Psoas muscle (tissue), 8 donors: ENCODE data around the gene MB. TPM values are rescaled to one million over a fixed set of nuclear protein-coding genes. Genes with fewer than 3 reads are reported as not detected.
A peak's percentile ranks its signal among the peaks of the same experiment; 100 is the strongest.

Source experiments
- ATAC-seq, 4 donors: fragments of 200-7000 bp; cut with Tn5 transposase; one replicate each; pipeline ENCODE4 v1.9.1; 2020; ENCODE audit warnings: moderate library complexity in 3 of 4, mild to moderate bottlenecking in 2 of 4
- DNase-seq, 2 donors: peaks; one replicate each; pipeline ENCODE4 v3.0.0-alpha.2; 2020
- H3K27ac ChIP-seq: fragments of 200-600 bp; one replicate; pipeline ENCODE4 v1.8.0; 2022
- H3K27me3 ChIP-seq, 3 donors: fragments of 200-600 bp in 1 of 3; one replicate each; pipeline versions ENCODE4 v1.6.1 to v1.8.0; 2013 to 2022; ENCODE audit warnings: low read length in 2 of 3, mild to moderate bottlenecking in 2 of 3, moderate library complexity in 1 of 3; ENCODE audit not compliant: insufficient read depth in 3 of 3
- H3K36me3 ChIP-seq, 2 donors: fragments of 200-600 bp in 1 of 2; one replicate each; pipeline versions ENCODE4 v1.6.1 to v1.8.0; 2013 to 2022; ENCODE audit warnings: low read depth in 1 of 2, mild to moderate bottlenecking in 1 of 2, moderate library complexity in 1 of 2; ENCODE audit not compliant: insufficient read depth in 1 of 2
- H3K4me1 ChIP-seq: fragments of 200-600 bp; one replicate; pipeline ENCODE4 v1.8.0; 2022
- H3K4me3 ChIP-seq: fragments of 200-600 bp; one replicate; pipeline ENCODE4 v1.8.0; 2022; ENCODE audit warnings: mild to moderate bottlenecking
- H3K9me3 ChIP-seq: fragments of 200-600 bp; one replicate; pipeline ENCODE4 v1.8.0; 2022
- CTCF ChIP-seq: fragments of 200-600 bp; IDR thresholded peaks from one replicate; pipeline ENCODE4 v1.8.0; 2022; ENCODE audit warnings: antibody characterized with exemption
- WGBS, 3 donors: extraction: QIAGEN DNeasy Blood & Tissue Kit; methylation state at CpG; one replicate each; pipeline versions ENCODE4 v1.1.6 to v1.1.7; 2013; 5-methylcytosine and 5-hydroxymethylcytosine counted together
- intact Hi-C, 2 donors: fragments of 100-400 bp; cut with DNase I; formaldehyde crosslinking; loops; one replicate each; pipeline versions ENCODE4 v1.11.0 to v1.14.2; 2022
- polyA plus RNA-seq, 3 donors: library from polyadenylated mRNA; stranded (reverse); fragments of 200-250 nt; gene quantifications; one replicate each; pipeline ENCODE4 v1.2.3, GENCODE V29; 2013
- total RNA-seq, 4 donors: library from RNA; stranded (reverse); fragmentation: NEBNext Ultra II Directional in 2 of 4; extraction: Animal tissue kit (Norgen Biotek cat#: 25700) in 2 of 4; gene quantifications; one replicate each; pipeline versions ENCODE4 v1.2.1 to v1.2.4, GENCODE V29; 2021 to 2023
- donor health status: healthy with polysubstance abuse.
- donor health status: DM: no; HTN: no; CAD: no; lungs with moderate emphysema.
- donor health status: Bipolar disorder and iron deficiency.
- donor health status: healthy.
- donor health status: DM: yes; HTN: yes; CAD: no.
- donor health status: DM: no; HTN: no; CAD: no.
- donor health status: DM: no; HTN: no; CAD: no.
- donor health status: DM: yes; HTN: yes; CAD: no.

MB gene
- total and polyA plus RNA-seq, 7 donors = 6,836 to 12,606 (median 9,385) TPM

GRCh38 chr22:35582861-35583670 is 34.1 kb downstream of the MB start:
- no peaks in the 10 kb centered on the region for H3K36me3 ChIP-seq
- TF ChIP-seq CTCF = peak; percentile 95
- ATAC-seq (peak; percentile 43 to 62 (median 53)), DNase-seq (peak; percentile 56 to 77)
- WGBS, 3 donors = 22 to 31% (median 23%) methylated on average over 13 of the region's 13 CpGs
- no peak overlapping the region for H3K27ac ChIP-seq
- no peak overlapping the region for H3K4me3 ChIP-seq
- intact Hi-C loops = loop anchor here (1.0 to 2.0 kb wide), 3 partner anchors 152 to 232 kb away; no protein-coding TSS in a partner anchor
- H3K9me3 ChIP-seq = no peaks in the 10 kb centered on the region
- H3K27me3 ChIP-seq = no peaks in the 10 kb centered on the region
- peaks cover 12% of the 10 kb centered on the region for H3K4me1 ChIP-seq

GRCh38 chr22:35582218-35582860 is 34.8 kb downstream of the MB start:
- ATAC-seq = no peak
- no peak overlapping the region for H3K27ac ChIP-seq
- WGBS, 3 donors = 75 to 81% (median 76%) methylated on average over 11 of the region's 11 CpGs

GRCh38 chr22:35581023-35581413 is 36.1 kb downstream of the MB start:
- DNase-seq (no peak), ATAC-seq (no peak)
- no peaks in the 10 kb centered on the region for H3K27me3 ChIP-seq
- no peaks in the 10 kb centered on the region for H3K4me1 ChIP-seq
- no peak for TF ChIP-seq CTCF
- 90 to 92% (median 90%) methylated on average over 5 of the region's 5 CpGs for WGBS, 3 donors
- no peaks in the 10 kb centered on the region for H3K36me3 ChIP-seq
- H3K9me3 ChIP-seq = no peaks in the 10 kb centered on the region
- no peak overlapping the region for H3K4me3 ChIP-seq
- intact Hi-C loops = no loop called here
- no peak overlapping the region for H3K27ac ChIP-seq

More at GRCh38 chr22:35582218-35582860, 34.8 kb downstream of the MB start:
- H3K4me1 ChIP-seq = peaks cover 4% of the 10 kb centered on the region
- no peaks in the 10 kb centered on the region for H3K27me3 ChIP-seq
- no peak for DNase-seq
- no peak for TF ChIP-seq CTCF
- H3K4me3 ChIP-seq = no peak overlapping the region
- intact Hi-C loops = loop anchor here (2.0 kb wide), 2 partner anchors 152 to 232 kb away; no protein-coding TSS in a partner anchor
- H3K9me3 ChIP-seq = no peaks in the 10 kb centered on the region
- no peaks in the 10 kb centered on the region for H3K36me3 ChIP-seq

GRCh38 chr22:35580351-35581022 is 36.6 kb downstream of the MB start:
- Histone ChIP-seq H3K27me3 (no peaks in the 10 kb centered on the region), H3K4me1 (no peaks in the 10 kb centered on the region), H3K36me3 (no peaks in the 10 kb centered on the region), H3K9me3 (no peaks in the 10 kb centered on the region), H3K27ac (no peak overlapping the region), H3K4me3 (no peak overlapping the region)
- intact Hi-C loops = no loop called here
- peak in 1 of 2 donors; percentile 64 for DNase-seq
- ATAC-seq = no peak
- 83 to 88% (median 84%) methylated on average over 10 of the region's 10 CpGs for WGBS, 3 donors
- no peak for TF ChIP-seq CTCF
